GM18519 (cell line): ENCODE results near the gene KMT5C.
A peak's percentile ranks its signal among the peaks of the same experiment; 100 is the strongest.

Experiments
- ATAC-seq: cut with Tn5 transposase; IDR thresholded peaks from one replicate; pipeline ENCODE4 v1.9.1; 2021; ENCODE audit warnings: mild to moderate bottlenecking, moderate library complexity; ENCODE audit not compliant: unreplicated experiment, low FRiP score

KMT5C gene

DNA sequence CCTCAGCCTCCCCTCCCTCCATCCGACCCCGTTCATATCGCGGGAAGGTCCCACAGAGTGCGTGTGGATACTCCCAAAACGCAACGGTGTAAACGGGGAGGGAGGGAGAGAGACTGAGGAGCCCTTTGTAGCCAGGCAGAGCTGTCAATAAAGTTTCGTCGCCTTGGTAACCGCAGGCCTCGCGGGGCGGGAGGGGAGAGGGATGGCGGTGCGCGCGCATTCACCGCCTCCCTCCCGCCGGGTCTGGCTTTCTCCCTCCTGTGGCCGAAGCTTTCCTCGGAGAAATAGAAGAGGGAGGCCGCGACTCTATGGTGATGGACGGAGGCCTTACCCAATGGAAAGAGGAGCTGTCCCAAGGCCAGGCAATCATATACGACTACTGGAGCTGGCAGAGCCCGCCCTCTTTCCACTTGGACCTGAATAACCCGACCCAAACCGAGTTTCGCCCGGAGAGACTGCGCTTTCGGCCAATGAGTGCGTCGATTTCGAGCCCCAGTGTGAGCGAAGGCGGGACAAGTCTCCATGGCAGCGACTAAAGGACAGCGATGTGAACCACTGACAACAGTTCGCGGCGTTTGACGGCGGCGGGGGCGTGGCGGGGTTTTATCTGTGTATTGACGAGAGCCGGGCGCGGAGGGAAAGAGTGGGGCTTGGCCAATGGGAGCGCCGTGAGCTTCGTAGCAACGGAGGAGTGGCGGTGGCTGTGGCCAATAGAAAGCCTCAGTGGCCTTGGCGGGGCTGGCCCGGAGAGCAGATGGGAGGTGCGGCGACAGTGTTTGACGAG, at the start of gene KMT5C:
TSS of gene KMT5C (plus strand) at position 772 of the 784 bp plus-strand sequence. CDS start 2,061 bp downstream, outside the sequence.
- peak; percentile 69 for ATAC-seq

DNA sequence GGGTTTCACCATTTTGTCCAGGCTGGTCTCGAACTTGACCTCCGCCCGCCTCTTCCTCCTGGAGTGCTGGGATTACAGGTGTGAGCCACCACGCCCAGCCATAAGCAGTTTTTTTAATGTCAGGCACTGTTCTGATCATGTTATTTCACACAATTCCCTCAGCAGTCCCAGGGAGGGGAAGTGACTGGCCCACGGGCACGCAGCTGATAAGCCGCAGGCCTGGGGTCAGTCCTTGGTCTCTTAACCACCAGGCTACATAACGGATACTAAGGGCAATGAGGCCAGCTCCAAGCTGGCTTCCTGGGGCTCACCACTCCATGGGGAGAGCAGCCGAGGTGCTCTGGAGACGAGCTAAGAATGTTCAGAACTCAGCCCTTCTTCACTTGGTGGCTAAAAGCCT, 42.4 kb upstream of the KMT5C start:
- no peak for ATAC-seq

DNA sequence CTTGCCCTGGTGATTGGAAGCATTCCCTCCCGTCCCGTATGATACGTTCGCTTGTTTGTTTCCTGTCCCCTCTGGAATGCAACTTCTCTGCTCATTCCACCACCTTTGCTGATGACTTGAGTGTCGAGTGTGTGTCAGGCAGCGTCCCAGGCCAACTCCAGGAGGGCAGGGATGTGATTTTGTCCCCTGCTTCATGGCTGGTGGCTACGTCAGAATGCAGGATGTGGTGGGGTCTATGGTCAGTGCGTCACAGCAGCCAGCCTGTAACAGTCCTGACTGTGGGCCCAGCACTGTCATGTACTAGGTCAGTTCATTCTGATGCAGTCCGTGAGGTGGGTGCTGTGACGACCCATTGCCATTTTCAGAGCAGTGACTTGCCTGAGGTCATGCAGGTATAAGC, 39.7 kb upstream of the KMT5C start:
- no peak for ATAC-seq

DNA sequence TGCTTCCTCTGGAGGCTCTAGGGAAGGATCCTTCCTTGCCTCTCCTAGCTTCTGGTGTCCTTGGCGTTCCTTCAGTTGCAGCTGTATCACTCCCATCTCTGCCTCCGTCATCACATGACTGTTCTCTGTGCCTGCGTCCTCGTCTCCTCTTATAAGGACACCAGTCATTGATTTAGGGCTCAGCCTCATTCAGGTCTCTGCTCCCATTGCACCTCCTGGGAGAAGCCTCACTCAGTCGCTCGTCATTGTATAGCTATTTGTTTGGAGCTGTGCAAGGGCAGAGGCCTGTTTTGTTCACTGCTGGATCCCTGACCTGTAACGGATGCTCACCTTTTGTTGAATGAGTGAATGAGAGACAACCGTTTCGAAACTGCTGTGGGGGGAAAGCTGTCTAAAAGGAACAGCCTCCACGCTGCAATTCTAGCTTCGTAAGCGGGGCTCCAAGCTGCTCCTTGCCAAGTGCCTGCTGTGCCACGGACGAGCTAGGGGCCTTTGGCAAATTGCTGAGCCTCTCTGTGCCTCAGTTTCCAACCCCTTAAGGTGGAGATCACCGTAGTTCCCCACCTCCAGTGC, 38.7 kb upstream of the KMT5C start:
- ATAC-seq, result no peak

DNA sequence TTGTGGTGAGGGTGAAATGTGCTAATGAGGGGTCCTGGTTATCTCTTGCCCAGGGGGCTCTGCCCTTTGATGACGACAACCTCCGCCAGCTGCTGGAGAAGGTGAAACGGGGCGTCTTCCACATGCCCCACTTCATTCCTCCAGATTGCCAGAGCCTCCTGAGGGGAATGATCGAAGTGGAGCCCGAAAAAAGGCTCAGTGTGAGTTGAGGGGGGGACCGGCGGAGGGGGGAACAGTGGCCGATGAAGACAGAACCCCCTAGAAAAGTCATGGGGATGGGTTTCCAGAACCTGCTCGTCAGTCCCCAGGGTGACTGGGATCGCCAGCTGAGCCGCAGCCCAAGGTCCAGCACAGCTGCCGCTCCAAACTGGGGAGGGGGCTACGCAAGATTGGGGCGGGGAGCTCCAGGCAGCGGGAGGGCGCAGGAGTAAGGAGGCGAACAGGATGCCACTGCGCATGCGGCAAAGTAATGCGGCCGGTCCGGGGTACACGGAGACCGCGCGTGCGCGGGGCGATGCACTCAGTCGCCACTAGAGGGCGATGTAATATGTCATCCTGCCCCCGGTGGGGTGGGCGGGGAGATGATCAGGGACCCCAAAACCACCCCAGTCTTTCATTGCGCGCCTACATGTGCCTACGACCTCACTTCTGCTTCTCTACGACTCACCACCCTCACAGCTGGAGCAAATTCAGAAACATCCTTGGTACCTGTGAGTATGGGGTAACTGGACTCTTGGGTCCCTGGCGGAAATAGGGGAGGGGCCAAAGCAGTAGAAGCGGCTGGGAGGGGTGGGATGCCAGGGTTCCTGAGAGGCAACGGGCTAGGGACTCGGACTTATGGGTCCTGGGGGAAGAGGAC, 38.0 kb upstream of the KMT5C start:
- no peak for ATAC-seq

DNA sequence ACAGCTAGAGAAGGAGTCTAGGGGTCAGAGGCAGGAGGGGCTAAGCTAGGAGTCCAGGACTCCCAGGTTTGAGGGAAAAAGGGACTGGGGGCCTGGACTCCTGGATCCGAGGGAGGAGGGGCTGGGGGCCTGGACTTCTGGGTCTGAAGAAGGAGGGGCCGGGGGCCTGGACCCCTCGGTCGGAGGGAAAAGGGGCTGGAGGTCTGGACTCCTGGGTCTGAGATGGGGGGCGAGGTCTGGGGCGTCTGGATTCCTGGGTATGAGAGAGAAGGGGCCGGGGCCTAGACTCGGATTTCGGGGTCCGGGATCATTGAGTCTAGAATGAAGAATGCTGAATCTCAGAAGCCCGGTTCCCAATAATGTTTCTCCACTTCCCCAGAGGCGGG, 37.4 kb upstream of the KMT5C start:
- ATAC-seq, result no peak

DNA sequence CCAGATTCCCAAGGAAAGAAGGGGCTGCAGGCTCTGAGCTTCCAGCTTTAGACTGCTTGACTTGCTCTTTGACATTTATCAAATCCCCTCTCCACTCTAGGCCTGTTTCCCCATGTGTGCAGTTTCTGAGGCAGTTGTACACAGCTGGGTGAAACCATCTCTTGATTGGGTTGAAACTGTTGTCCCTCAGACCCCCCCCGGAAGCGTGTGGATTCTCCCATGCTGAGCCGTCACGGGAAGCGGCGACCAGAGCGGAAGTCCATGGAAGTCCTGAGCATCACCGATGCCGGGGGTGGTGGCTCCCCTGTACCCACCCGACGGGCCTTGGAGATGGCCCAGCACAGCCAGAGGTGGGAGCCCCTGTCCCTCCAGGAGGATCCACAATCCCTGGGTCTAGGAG, 36.2 kb upstream of the KMT5C start:
- ATAC-seq, result no peak

DNA sequence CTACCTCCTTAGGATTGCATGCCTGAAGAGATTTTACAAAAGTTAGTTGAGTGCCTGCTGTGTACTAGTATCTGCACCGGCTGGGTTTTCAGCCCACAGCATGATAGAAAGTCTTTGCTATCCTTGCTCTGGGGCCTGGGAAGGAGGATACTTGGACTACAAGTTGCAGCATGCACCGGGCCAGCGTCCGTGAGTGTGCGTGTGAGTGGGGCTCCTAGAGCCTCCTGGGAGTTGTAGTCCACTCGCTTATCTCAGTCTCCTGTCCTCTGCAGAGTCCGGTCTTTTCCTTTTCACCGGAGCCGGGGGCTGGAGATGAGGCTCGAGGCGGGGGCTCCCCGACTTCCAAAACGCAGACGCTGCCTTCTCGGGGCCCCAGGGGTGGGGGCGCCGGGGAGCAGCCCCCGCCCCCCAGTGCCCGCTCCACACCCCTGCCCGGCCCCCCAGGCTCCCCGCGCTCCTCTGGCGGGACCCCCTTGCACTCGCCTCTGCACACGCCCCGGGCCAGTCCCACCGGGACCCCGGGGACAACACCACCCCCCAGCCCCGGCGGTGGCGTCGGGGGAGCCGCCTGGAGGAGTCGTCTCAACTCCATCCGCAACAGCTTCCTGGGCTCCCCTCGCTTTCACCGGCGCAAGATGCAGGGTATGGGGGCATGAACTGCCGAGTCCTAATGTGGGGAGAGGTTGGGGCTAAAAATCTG, 35.2 kb upstream of the KMT5C start:
- no peak for ATAC-seq

DNA sequence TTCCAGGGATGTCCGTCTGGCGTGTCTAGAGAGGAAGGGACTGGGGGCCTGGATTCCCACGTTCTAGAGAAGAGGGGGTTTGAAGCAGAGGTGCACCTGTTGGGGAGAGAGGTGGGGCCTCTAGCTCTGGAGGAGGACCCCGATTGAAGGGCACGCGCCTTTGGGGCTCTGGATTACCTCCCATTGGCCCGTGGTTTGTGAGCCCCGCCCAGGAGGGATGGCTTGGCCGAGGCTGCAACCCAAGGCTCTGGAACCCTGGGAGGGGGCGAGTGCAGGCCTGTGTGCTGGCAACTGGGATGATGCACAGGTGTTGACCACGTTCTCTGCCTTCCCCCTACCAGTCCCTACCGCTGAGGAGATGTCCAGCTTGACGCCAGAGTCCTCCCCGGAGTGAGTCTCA, 34.7 kb upstream of the KMT5C start:
- no peak for ATAC-seq

DNA sequence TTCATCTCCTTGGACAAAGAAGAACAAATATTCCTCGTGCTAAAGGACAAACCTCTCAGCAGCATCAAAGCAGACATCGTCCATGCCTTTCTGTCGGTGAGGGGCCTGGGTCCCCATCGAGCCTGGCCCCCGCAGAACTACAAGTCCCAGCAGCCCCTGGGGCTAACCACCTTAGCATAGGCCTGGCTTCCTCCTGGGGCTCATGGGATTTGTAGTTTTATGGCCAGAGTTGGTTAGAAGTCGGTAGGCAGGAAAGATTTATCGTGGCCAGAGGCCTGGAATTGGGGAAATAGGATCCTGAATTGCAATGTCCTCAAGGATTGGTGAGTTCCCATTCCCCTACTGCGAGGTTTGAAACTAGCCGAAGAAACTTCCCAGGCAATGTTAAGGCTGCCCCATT, 34.2 kb upstream of the KMT5C start:
- no peak for ATAC-seq

DNA sequence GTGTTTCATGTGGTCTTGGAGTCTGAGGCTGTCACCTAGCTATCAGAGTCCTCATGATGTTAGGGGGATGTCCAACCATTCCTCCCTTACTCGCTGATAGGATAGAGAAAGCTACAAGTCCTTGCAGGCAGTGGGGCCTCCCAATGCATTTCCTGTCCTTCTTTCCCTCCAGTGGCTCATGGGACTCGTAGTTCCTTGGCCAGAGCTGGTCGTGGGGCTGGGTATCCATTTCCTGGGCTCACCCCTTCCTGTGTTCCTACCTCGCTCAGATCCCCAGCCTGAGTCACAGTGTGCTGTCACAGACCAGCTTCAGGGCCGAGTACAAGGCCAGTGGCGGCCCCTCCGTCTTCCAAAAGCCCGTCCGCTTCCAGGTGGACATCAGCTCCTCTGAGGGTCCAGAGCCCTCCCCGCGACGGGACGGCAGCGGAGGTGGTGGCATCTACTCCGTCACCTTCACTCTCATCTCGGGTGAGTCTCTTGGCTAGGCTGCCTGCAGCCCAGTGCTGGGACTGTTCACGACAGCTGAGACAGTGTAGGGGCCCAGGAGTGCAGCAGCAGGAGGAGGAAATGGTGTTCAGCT, 33.6 kb upstream of the KMT5C start:
- no peak for ATAC-seq

DNA sequence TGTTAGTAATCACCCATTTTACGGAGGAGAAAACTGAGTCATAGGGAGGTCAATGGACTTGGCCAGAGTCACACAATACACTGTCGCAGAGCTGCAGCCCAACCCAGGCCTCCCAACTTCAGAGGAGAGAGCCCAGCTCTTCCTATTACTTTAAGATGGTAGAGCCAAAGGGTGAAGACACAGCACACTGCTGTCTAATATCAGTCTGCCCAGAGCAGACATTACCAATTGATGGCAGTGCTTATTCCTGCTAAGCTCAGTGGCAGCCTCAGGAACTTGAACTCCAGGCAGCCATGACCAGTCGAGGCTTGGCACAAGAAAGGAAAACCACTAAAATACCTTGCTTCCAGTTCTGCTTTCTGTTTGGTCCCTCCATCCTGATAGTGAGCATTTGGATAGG, 33.0 kb upstream of the KMT5C start:
- ATAC-seq, result no peak

DNA sequence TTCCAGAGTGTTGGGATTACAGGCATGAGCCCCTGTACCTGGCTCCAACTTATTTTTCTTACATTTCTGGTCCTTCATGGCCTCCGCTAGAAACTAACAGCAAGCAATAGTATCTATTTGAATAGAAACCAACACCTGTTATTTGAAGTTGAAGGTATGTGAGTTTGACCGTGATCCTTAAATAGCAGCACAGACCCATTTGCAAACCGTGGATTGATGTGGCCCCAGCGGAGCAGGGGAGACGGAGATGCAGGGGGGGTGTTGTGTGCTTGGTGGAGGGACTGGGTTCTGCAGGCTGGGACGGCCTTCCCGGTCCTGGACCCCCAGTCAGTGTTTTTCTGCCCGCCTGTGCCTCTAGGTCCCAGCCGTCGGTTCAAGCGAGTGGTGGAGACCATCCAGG, 31.4 kb upstream of the KMT5C start:
- no peak for ATAC-seq

DNA sequence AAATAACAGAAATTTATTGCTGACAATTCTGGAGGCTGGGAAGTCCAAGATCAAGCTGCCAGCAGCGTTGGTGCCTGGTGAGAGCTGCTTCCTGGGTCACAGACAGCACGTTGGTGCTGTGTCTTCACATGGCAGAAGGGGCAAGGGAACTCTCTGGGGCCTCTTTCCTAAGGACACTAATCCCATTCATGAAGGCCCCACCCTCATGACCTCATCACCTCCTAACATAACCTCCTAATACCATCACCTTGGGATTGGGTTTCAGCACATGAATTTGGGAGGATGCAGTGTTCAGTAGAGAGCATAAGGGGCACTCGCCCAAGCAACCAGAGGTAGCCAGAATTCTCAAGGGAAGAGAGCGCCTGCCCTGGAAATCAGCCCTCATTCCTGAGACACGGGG, 30.2 kb upstream of the KMT5C start:
- ATAC-seq, result no peak

DNA sequence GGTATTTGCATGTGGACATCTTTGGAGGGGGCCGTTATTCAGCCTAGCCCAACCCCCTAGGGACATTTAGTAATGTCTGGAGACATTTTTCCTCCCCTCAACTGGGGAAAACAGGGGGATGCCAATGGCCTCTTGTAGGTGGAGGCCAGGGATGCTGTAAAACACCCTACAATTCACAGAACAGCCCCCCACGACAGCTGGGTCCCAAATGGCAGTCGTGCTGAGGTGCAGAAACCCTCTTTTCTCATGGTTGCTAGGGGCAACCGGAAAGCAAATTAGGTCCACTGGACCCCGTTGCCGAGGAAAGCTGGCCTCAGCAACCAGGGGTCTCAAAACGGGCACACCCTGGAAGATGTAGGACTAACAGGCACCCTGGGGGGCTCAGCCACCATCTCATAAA, 29.2 kb upstream of the KMT5C start:
- ATAC-seq, result no peak

DNA sequence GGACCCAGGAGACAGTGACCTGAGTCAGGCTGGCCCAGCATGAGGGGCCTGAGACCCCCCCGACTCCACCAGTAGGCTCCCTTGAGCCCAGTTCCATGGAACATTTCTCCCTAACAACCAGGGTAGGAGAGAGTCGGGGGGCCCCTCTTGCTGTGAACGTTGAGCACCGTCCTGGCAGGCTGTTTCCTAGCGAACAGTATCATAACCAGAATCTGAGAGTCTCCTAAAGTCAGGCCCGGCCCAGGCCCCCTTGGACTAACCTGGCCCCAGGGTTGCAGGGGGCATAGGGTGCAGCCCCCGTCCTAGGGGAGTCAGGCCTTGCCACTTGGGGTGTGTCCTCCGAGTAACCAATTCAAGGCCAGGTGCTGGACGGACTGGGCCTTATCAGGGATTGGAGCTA, 28.3 kb upstream of the KMT5C start:
- ATAC-seq, result no peak

DNA sequence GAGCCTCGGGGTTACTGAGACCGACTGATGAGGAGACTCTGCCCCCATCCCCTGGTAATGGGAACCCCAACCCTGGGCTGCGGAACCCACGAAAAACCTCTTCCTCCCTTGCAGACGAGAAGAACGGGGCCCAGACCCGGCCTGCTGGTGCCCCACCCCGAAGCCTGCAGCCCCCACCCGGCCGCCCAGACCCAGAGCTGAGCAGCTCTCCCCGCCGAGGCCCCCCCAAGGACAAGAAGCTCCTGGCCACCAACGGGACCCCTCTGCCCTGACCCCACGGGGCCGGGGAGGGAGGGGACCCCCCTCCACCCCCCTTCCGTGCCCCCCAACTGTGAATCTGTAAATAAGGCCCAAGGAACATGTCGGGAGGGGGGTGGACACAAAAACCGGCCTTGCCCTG, 27.9 kb upstream of the KMT5C start:
- ATAC-seq, result no peak

DNA sequence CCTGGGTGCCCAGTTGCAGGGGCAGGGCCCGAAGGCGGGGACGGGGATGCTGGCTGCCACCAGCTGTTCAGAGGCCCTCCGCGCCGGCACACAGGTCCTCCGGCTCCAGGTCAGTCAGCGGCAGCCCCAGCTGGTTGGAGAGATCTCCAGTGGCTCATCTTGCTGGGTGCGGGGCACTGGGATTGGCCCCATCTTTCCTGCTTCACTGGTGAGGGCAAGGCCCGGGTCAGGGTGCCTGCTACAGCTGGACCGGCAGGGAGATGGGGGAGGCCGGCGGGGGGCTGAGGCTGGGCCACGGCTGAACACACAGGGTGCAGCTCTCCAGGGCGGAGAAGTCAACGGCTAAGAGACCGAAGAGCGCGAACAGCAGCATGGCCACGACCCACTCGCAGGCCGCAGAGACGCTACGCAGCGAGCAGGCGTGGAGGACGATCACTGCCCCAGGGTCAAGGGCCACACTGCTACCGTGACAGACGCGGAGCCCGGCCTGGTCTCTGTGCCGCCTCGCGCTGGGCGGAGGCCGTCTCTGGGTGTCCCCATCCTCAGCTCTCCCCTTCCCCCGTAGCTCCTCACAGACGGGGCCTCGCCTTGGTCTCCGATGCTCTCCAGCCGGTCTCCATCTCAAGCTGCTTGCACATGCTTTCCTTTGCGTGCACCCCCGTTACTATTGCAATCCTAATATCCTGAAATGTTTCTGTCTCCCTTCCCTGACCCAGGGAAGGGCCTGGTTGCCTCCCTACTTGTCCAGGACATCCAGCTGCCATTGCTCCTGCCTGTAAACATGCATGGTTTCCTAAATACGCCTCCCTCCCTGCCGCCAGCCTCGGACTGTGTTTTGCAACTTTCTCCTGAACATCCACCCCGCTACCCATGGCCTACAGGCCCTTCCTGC, 26.8 kb upstream of the KMT5C start:
- ATAC-seq, result no peak

DNA sequence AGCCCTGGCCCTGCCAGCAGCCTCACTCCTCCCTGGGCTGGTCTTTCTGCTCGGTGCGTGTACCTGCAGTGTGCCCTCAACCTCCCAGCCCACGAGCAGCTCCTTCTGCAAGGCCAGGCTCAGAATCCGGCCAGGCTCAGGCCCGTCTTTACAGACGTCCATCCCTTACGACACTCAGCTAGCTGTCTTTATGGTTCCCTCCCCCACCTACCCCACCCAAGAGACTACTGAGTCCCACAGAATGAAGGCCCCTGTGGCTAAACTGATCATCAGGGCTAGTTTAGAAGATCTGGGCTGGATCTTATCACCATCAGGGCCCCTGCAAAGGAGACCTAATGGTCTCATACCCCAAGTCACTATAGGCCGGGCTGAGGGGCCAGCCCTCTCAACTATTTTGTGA, 25.3 kb upstream of the KMT5C start:
- ATAC-seq, result no peak
